Immature natural killer cell (primary cell): ENCODE data around the gene THSD7B. TPM values are rescaled to one million over a fixed set of nuclear protein-coding genes. Genes with fewer than 3 reads are reported as not detected.

Experiments
- DNase-seq, 3 donors: peaks; one replicate each; pipeline ENCODE4 v3.0.0; 2022; ENCODE audit warnings: mixed read lengths in 1 of 3
- H3K27ac Mint-ChIP-seq, 6 donors: one replicate each; pipeline ENCODE4 v1.8.0; 2020; ENCODE audit warnings: mixed read lengths in 6 of 6, mild to moderate bottlenecking in 5 of 6, inconsistent platforms in 4 of 6, moderate library complexity in 3 of 6
- H3K27me3 Mint-ChIP-seq, 3 donors: one replicate each; pipeline ENCODE4 v1.8.0; 2020 to 2021; ENCODE audit warnings: low read depth in 3 of 3, mild to moderate bottlenecking in 3 of 3, mixed read lengths in 3 of 3, moderate library complexity in 3 of 3, inconsistent platforms in 1 of 3
- H3K36me3 Mint-ChIP-seq, 3 donors: one replicate each; pipeline ENCODE4 v1.8.0; 2020; ENCODE audit warnings: mixed read lengths in 3 of 3, inconsistent platforms in 2 of 3, mild to moderate bottlenecking in 2 of 3
- H3K4me1 Mint-ChIP-seq, 2 donors: one replicate each; pipeline ENCODE4 v1.8.0; 2020; ENCODE audit warnings: inconsistent platforms in 2 of 2, mild to moderate bottlenecking in 2 of 2, mixed read lengths in 2 of 2, moderate library complexity in 1 of 2
- H3K4me3 Mint-ChIP-seq, 5 donors: one replicate each; pipeline ENCODE4 v1.8.0; 2020; ENCODE audit warnings: mild to moderate bottlenecking in 5 of 5, mixed read lengths in 5 of 5, inconsistent platforms in 3 of 5, moderate library complexity in 3 of 5
- H3K9me3 Mint-ChIP-seq, 6 donors: one replicate each; pipeline ENCODE4 v1.8.0; 2020; ENCODE audit warnings: mild to moderate bottlenecking in 6 of 6, mixed read lengths in 6 of 6, inconsistent platforms in 4 of 6, moderate library complexity in 3 of 6
- polyA plus RNA-seq, 3 donors: library from polyadenylated mRNA; unstranded; fragments of 300-500 nt; fragmentation: Illumina TruSeq; gene quantifications; one replicate each; pipeline ENCODE4 v1.2.3, GENCODE V29; 2021

THSD7B gene
- polyA plus RNA-seq, 3 donors from 2014 or later: not detected

GRCh38 chr2:137444970-137445369 is 679.6 kb downstream of the THSD7B start:
- Mint-ChIP-seq H3K36me3 (no peaks in the 10 kb centered on the region), H3K4me1 (no peaks in the 10 kb centered on the region), H3K27me3 (peaks cover 0 to 1% (median 0%) of the 10 kb centered on the region in 3 donors), H3K27ac (no peak overlapping the region), H3K4me3 (no peak overlapping the region), H3K9me3 (peaks cover 6 to 28% (median 10%) of the 10 kb centered on the region in 6 donors)
- DNase-seq: no peak

GRCh38 chr2:137449454-137449853 is 684.1 kb downstream of the THSD7B start:
- no peaks in the 10 kb centered on the region for H3K4me1 Mint-ChIP-seq
- no peak overlapping the region for H3K27ac Mint-ChIP-seq
- peaks cover 0 to 1% (median 0%) of the 10 kb centered on the region in 3 donors for H3K27me3 Mint-ChIP-seq
- no peaks in the 10 kb centered on the region for H3K36me3 Mint-ChIP-seq
- peaks cover 10 to 30% (median 14%) of the 10 kb centered on the region in 6 donors for H3K9me3 Mint-ChIP-seq
- no peak overlapping the region for H3K4me3 Mint-ChIP-seq
- no peak for DNase-seq

DNA sequence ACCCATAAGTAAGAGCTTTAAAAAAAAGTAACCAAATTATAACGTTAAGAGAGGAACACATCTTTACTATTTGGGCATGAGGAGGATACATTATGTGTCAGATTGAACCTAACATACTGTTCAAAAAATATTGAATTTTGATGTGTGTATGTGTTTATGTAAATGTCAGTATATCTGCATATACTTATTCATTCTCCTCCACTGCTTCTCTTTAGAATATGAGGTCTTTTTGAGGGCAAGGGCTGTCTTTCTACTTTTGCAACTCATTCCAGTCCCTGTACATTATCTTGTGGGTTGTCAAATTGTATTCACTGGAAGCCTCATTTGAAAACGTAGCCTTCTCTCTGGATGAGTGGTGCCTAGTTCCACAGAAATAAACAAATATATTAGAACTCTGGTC is 689.5 kb downstream of the THSD7B start:
- no peak overlapping the region for H3K4me3 Mint-ChIP-seq
- H3K36me3 Mint-ChIP-seq: no peaks in the 10 kb centered on the region
- H3K27ac Mint-ChIP-seq: no peak overlapping the region
- DNase-seq: no peak
- H3K9me3 Mint-ChIP-seq: peaks cover 3 to 29% (median 8%) of the 10 kb centered on the region in 6 donors
- H3K4me1 Mint-ChIP-seq: no peaks in the 10 kb centered on the region
- no peaks in the 10 kb centered on the region for H3K27me3 Mint-ChIP-seq

DNA sequence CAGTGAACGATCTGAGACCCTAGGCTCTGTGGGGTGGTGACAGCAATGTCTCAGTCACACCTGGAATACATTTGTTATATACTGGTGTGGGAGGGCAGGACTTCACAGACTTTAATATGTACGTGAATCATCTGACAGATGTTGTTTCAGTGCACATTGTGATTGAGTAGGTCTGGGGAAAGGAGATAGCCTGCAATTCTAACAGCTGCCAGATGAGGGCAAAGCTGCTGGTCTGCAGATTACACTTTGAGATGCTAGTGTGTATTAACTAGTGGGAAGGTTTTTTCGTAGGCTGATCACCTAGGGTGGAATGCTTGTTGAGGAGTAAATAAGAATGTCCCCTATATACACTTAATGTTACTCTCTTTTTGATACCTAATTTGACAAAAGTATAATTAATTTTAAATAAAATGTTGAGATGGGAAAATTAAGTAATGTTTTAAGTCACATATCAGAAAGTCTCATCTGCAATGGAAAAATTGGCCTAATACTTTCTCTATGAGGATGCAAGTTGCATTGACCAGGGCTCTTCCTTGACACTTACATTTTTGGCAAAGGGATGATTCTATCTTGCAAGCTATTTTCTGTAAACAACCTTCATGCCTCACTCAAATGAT is 702.0 kb downstream of the THSD7B start:
- DNase-seq: no peak
- Mint-ChIP-seq H3K4me3 (no peak overlapping the region), H3K36me3 (no peaks in the 10 kb centered on the region), H3K27me3 (no peaks in the 10 kb centered on the region), H3K27ac (no peak overlapping the region), H3K4me1 (no peaks in the 10 kb centered on the region), H3K9me3 (peaks cover 0 to 12% (median 5%) of the 10 kb centered on the region in 6 donors)

GRCh38 chr2:137493261-137493660 is 727.9 kb downstream of the THSD7B start:
- no peaks in the 10 kb centered on the region for H3K4me1 Mint-ChIP-seq
- H3K9me3 Mint-ChIP-seq: peaks cover 2 to 24% (median 11%) of the 10 kb centered on the region in 6 donors
- H3K27ac Mint-ChIP-seq: no peak overlapping the region
- no peak overlapping the region for H3K4me3 Mint-ChIP-seq
- no peaks in the 10 kb centered on the region for H3K36me3 Mint-ChIP-seq
- no peak for DNase-seq
- H3K27me3 Mint-ChIP-seq: no peaks in the 10 kb centered on the region

- Mint-ChIP-seq H3K4me1 (no peaks in the 10 kb centered on the region), H3K36me3 (no peaks in the 10 kb centered on the region), H3K27ac (no peak overlapping the region), H3K9me3 (peaks cover 3 to 34% (median 12%) of the 10 kb centered on the region in 6 donors), H3K4me3 (no peak overlapping the region), H3K27me3 (peaks cover 0 to 2% (median 0%) of the 10 kb centered on the region in 3 donors)
- DNase-seq: no peak
Measured at GRCh38 chr2:137500599-137500998, 735.3 kb downstream of the THSD7B start.

DNA sequence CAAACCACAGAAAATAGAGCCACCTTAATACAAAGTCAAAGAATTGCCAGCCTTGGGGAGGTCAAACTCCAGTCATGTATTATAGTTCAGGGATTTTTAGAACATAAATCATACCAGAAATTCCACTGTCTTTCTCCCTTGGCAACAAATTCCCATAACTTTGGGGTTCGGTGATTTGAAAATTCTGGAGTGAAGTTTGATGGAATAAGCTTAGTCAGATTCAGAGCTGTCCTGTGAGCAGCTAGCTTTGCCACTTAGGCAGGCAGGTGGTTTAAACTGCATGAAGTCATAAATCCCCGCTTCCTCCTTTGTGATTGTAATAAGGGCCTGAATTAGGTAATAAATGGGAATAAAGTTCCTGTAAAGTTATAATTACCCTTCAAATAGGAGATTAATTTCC is 741.9 kb downstream of the THSD7B start:
- Mint-ChIP-seq H3K4me1 (no peaks in the 10 kb centered on the region), H3K27me3 (peaks cover under 1 to 5% (median 2%) of the 10 kb centered on the region in 3 donors), H3K4me3 (no peak overlapping the region), H3K9me3 (peaks cover 3 to 27% (median 8%) of the 10 kb centered on the region in 6 donors), H3K36me3 (no peaks in the 10 kb centered on the region), H3K27ac (no peak overlapping the region)
- DNase-seq: no peak

DNA sequence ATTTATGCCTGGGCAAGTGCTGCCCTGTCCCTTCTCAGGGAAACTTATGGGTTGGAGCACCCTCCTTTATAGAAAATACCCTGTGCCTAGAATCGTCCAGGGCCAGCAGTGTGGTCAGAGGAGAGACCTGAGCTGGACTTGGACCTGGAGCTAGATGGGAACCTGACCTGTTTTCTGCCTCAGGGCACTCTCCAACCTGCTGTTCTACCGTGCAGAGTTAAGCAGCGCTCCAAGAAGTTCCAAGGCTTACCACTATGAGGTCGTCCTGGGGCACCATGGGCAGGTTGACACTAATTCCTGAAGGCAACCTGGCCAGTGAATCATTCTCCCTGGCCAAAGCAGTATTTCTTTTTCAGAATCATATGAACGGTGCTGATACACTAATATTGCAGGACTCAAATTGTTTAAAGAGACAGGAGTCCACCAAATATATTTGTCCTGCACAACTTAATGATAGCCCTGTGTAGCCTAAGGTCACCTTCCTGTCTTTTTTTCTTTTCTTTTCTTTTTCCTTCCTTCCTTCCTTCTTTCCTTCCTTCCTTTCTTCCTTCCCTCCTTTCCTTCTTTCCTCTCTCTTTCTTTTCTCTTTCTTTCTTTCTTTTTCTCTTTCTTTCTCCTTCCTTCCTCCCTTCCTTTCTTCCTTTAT is 743.5 kb downstream of the THSD7B start:
- H3K9me3 Mint-ChIP-seq: peaks cover 3 to 29% (median 9%) of the 10 kb centered on the region in 6 donors
- H3K4me1 Mint-ChIP-seq: no peaks in the 10 kb centered on the region
- no peak for DNase-seq
- H3K27ac Mint-ChIP-seq: no peak overlapping the region
- no peak overlapping the region for H3K4me3 Mint-ChIP-seq
- H3K36me3 Mint-ChIP-seq: no peaks in the 10 kb centered on the region
- peaks cover 0 to 5% (median 2%) of the 10 kb centered on the region in 3 donors for H3K27me3 Mint-ChIP-seq

DNA sequence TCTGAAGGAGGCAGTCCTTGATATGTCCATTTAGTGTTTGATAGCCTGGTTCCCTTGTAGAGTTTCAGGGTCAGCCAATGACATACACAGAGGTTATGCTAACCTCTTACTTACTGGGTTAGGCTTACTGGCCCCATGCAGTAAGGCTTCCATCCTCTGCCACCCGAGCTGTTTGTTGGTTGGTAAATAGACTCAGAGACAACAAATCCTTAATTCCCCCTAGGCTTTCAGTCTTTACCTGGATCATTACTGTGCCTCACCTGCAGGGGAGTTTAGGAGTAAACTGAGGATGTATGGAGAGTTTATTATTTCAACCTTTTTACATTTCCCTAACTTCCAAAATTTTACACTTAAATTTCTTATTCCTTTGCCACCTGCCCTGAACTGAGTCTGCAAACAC is 746.2 kb downstream of the THSD7B start:
- Mint-ChIP-seq H3K4me3 (no peak overlapping the region), H3K4me1 (no peaks in the 10 kb centered on the region), H3K27me3 (peaks cover 0 to 5% (median 4%) of the 10 kb centered on the region in 3 donors), H3K27ac (no peak overlapping the region), H3K9me3 (peaks cover 4 to 31% (median 11%) of the 10 kb centered on the region in 6 donors), H3K36me3 (no peaks in the 10 kb centered on the region)
- no peak for DNase-seq

GRCh38 chr2:137521653-137522619 is 756.6 kb downstream of the THSD7B start:
- no peak overlapping the region for H3K4me3 Mint-ChIP-seq
- H3K27me3 Mint-ChIP-seq: peaks cover 0 to 2% (median 2%) of the 10 kb centered on the region in 3 donors
- H3K4me1 Mint-ChIP-seq: no peaks in the 10 kb centered on the region
- no peak overlapping the region for H3K27ac Mint-ChIP-seq
- H3K36me3 Mint-ChIP-seq: no peaks in the 10 kb centered on the region
- no peak for DNase-seq
- H3K9me3 Mint-ChIP-seq: peaks cover 0 to 38% (median 5%) of the 10 kb centered on the region in 6 donors

DNA sequence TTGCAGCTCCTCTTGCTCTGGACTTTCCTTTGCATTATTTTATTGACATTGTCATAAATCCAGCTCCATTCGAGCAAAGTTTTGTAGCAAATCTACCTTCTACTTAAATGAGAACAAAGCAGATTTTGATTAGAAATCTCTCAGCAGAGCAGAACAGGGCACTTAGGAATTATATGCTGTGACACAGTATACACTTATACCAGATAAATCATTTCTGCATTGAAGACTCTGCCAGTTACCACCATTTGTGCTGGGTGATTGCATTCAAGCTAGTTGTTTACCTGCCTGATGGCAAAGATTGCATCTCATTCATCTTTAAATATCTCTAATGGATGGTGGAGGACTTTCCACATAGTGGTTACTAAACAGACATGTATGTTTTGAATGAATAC is 757.3 kb downstream of the THSD7B start:
- Mint-ChIP-seq H3K9me3 (peaks cover 0 to 43% (median 7%) of the 10 kb centered on the region in 6 donors), H3K36me3 (no peaks in the 10 kb centered on the region), H3K4me1 (no peaks in the 10 kb centered on the region), H3K27ac (no peak overlapping the region), H3K27me3 (peaks cover 0 to 2% (median 2%) of the 10 kb centered on the region in 3 donors), H3K4me3 (no peak overlapping the region)
- DNase-seq: no peak

DNA sequence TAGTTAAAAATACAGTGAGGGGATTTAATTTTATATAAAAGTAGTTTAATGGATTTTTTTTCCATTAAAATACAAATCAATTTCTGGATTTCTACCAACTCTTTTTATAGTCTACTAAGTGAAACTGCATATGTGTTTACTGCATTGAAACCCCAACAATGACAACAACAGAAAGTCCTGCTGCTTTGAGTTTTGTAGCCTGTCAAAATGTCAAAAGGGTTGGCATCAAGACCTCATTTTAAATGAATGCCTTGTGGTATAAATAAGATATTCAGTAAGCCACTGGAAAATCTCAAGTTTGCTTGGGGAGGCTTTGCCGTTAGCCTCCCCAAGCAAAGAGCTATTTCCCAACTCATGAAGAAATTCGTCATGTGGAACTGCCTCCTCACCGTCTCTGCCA is 758.6 kb downstream of the THSD7B start:
- no peaks in the 10 kb centered on the region for H3K4me1 Mint-ChIP-seq
- no peaks in the 10 kb centered on the region for H3K36me3 Mint-ChIP-seq
- H3K27me3 Mint-ChIP-seq: peaks cover 0 to 2% (median 2%) of the 10 kb centered on the region in 3 donors
- no peak for DNase-seq
- no peak overlapping the region for H3K27ac Mint-ChIP-seq
- no peak overlapping the region for H3K4me3 Mint-ChIP-seq
- peaks cover 0 to 50% (median 10%) of the 10 kb centered on the region in 6 donors for H3K9me3 Mint-ChIP-seq

DNA sequence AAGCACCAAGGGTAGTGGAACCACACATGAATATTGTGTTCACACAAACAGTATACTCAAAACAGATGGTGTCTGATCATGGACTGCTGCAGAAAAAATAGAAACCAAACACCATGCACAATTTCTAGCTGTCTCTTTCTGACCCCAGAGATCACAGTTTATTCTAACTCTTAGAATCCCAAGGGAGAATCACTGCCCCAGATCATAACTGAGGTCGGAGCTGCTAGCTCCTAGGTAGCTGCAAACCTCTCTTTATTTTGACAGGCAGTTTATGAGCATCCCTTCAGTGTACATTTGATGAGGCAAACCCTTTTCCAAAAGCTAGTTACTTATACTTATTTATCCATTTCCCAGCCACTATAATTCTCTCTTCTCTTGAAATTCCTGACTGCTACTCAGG is 759.8 kb downstream of the THSD7B start:
- H3K9me3 Mint-ChIP-seq: peaks cover 0 to 47% (median 13%) of the 10 kb centered on the region in 6 donors
- H3K4me1 Mint-ChIP-seq: no peaks in the 10 kb centered on the region
- H3K36me3 Mint-ChIP-seq: no peaks in the 10 kb centered on the region

More for the DNA sequence above, 759.8 kb downstream of the THSD7B start:
- no peak overlapping the region for H3K4me3 Mint-ChIP-seq
- H3K27ac Mint-ChIP-seq: no peak overlapping the region
- no peak for DNase-seq
- peaks cover 0 to 2% (median 2%) of the 10 kb centered on the region in 3 donors for H3K27me3 Mint-ChIP-seq
